HG03095 (cell line): ENCODE measurements around the gene YAP1.
"Not testable (repeated sequence)": the region's sequence is repeated elsewhere in the genome, so short reads cannot be mapped to it uniquely, and the experiment has no call there.

Source experiments
- ATAC-seq: cut with Tn5 transposase; IDR thresholded peaks from one replicate; pipeline ENCODE4 v1.9.1; 2021; ENCODE audit warnings: moderate library complexity; ENCODE audit not compliant: unreplicated experiment

The YAP1 gene

GRCh38 chr11:102196816-102197215 is 86.6 kb downstream of the YAP1 start:
- no peak for ATAC-seq

- ATAC-seq = no peak
Measured at GRCh38 chr11:102197670-102198139, 87.5 kb downstream of the YAP1 start.

GRCh38 chr11:102199673-102200072 is 89.4 kb downstream of the YAP1 start:
- ATAC-seq = no peak

- not testable (repeated sequence) for ATAC-seq
Measured at GRCh38 chr11:102200325-102200724, 90.1 kb downstream of the YAP1 start.

- no peak for ATAC-seq
Measured at GRCh38 chr11:102201776-102202175, 91.5 kb downstream of the YAP1 start.

- ATAC-seq = no peak
Measured at GRCh38 chr11:102202972-102203371, 92.7 kb downstream of the YAP1 start.

GRCh38 chr11:102204174-102204573 is 93.9 kb downstream of the YAP1 start:
- ATAC-seq = no peak

GRCh38 chr11:102205805-102206204 is 95.6 kb downstream of the YAP1 start:
- no peak for ATAC-seq

- no peak for ATAC-seq
Measured at GRCh38 chr11:102208835-102209234, 98.6 kb downstream of the YAP1 start.

GRCh38 chr11:102214623-102215022 is 104.4 kb downstream of the YAP1 start:
- no peak for ATAC-seq

GRCh38 chr11:102216433-102217075 is 106.3 kb downstream of the YAP1 start:
- ATAC-seq = no peak

- ATAC-seq = no peak
Measured at GRCh38 chr11:102220728-102221467, 110.7 kb downstream of the YAP1 start.

- no peak for ATAC-seq
Measured at GRCh38 chr11:102223859-102224258, 113.6 kb downstream of the YAP1 start.

- no peak for ATAC-seq
Measured at GRCh38 chr11:102225689-102226568, 115.7 kb downstream of the YAP1 start.

GRCh38 chr11:102226702-102227490 is 116.6 kb downstream of the YAP1 start:
- no peak for ATAC-seq

- no peak for ATAC-seq
Measured at GRCh38 chr11:102229510-102230123, 119.4 kb downstream of the YAP1 start.

GRCh38 chr11:102230186-102230585 is 119.9 kb downstream of the YAP1 start:
- no peak for ATAC-seq

- no peak for ATAC-seq
Measured at GRCh38 chr11:102230911-102231310, 120.7 kb downstream of the YAP1 start.

- no peak for ATAC-seq
Measured at GRCh38 chr11:102234779-102235439, 124.7 kb downstream of the YAP1 start.
